HG02678 (cell line): ENCODE results near the gene BLTP1.
"Not testable (repeated sequence)": the region's sequence is repeated elsewhere in the genome, so short reads cannot be mapped to it uniquely, and the experiment has no call there.

Experiments
- ATAC-seq: cut with Tn5 transposase; IDR thresholded peaks from one replicate; pipeline ENCODE4 v1.9.1; 2021; ENCODE audit warnings: mild to moderate bottlenecking, moderate library complexity; ENCODE audit not compliant: unreplicated experiment

Gene BLTP1, protein sequence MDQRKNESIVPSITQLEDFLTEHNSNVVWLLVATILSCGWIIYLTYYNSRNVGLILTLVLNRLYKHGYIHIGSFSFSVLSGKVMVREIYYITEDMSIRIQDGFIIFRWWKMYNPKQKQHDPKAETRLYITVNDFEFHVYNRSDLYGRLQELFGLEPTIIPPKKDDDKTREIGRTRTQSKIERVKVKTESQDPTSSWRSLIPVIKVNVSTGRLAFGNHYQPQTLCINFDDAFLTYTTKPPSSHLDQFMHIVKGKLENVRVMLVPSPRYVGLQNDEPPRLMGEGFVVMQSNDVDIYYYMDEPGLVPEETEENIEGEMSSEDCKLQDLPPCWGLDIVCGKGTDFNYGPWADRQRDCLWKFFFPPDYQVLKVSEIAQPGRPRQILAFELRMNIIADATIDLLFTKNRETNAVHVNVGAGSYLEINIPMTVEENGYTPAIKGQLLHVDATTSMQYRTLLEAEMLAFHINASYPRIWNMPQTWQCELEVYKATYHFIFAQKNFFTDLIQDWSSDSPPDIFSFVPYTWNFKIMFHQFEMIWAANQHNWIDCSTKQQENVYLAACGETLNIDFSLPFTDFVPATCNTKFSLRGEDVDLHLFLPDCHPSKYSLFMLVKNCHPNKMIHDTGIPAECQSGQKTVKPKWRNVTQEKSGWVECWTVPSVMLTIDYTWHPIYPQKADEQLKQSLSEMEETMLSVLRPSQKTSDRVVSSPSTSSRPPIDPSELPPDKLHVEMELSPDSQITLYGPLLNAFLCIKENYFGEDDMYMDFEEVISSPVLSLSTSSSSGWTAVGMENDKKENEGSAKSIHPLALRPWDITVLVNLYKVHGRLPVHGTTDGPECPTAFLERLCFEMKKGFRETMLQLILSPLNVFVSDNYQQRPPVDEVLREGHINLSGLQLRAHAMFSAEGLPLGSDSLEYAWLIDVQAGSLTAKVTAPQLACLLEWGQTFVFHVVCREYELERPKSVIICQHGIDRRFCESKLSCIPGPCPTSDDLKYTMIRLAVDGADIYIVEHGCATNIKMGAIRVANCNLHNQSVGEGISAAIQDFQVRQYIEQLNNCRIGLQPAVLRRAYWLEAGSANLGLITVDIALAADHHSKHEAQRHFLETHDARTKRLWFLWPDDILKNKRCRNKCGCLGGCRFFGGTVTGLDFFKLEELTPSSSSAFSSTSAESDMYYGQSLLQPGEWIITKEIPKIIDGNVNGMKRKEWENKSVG (N-terminal part only)

DNA sequence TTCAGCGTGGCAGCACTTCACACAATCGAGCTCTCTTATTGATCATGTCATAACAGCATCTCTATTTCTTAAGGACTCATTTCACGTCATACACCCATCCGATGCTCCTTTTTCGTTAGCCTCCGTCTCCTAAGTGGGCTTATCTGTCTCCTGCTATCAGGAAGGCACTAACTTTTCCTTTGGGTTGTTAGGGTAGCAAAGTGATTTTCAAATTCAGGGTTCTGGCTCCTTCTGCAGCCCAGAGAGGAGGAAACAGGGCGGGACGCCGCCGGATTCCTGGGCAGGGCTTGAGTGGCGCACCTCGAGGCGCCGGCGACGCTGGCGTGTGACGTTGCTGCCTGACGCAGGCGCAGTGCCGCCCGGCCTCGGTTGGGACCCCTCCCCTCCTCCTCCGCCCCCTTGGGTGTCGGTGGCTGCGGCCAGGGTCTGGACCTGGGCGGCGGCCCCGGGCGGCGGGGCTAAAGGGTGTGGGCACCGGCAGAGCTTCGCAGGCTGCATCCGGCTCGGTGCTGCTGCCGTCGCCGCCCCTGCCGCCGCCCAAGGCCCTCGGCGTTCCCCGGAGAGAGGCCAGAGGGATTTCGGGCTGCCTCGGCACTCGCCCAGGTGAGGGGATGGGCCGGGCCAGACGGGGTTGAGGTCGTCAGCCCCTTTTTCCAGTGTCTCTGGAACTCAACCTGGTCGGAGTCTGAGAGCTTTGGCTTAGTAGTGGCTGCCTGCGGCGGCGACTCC is at the start of gene BLTP1:
Gene BLTP1 (plus strand): TSS at position 350 of the 729 bp plus-strand sequence. CDS start 18,317 bp downstream, outside the sequence.
- ATAC-seq, result peak; percentile 97

- ATAC-seq, result no peak
Observed at GRCh38 chr4:122104184-122104583, 47.9 kb upstream of the BLTP1 start.

DNA sequence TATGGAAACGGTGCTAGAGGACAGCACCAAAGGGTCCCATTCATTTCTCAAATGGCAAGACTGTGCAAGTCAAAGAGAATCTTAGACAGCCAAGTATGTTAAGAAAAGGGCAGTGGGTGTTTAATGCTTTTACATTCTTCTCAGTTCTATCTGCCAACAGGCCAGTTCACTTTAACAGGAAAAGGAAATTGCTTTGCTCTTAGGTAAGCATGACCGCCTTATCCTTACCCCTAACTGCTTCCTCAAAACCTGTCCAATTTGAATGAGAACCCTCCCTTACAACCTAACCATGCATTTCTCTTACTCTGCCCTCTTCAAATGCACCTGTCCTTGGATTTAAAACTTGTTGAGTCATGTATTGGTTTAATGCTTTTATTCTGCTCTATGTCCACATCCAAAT is 44.5 kb upstream of the BLTP1 start:
- ATAC-seq, result no peak

- ATAC-seq, result not testable (repeated sequence)
Observed at GRCh38 chr4:122110304-122110703, 41.8 kb upstream of the BLTP1 start.

DNA sequence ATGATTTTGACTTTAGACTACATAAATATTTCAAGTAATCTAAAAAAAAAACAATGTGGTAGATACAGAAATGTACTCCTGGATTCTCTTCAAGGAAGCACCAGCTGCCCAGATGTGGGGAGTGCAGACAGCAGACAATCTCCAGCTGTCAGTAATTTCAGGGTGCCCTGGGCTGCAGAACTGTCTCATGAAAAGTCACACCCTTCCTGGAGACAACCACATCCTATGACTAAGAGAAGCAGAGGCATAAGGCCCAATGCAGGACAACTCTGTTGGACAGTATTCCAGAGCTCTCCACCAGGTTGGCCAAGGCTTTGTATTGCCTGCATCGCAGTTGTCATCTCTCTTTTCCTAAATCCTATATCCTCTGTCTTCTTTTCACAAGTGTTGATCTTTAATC is 34.4 kb upstream of the BLTP1 start:
- no peak for ATAC-seq

DNA sequence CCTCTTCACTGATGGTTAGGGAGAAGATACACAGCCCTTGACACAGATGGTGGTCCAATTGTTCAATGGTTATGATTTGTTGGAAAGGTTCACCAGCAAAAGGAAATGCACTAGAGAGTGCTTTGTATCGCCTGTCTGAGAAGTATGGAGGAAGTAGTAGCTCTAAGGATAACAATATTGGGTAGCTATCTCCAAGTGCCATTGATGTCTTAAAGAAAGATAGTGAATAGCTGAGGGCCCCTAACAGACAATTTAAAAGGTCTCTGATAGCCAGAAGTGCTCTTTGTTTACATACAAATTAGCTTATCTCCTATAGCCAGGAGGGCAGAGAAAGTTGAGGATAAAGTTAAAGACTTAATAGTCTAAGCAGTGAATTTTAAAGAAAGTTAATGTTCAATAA is 33.9 kb upstream of the BLTP1 start:
- no peak for ATAC-seq

DNA sequence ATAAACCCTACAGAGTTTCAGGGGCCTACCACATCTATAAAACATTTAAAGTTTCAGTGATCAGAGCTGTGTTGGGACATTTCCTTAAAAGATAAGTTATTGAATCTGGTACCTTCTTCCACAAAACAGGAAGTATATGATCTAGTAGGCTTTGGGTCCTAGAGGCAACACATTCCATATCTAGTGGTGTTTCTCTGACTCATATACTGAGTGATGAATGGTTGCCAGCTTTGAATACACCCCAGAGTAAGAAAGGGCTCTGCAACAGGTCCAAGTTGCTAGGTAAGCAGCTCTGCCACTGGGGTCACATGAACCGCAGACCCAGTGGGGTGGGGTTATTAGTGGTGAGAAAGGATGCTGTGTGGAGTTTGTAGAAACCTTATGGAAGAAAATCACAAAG is 32.4 kb upstream of the BLTP1 start:
- ATAC-seq, result no peak

- no peak for ATAC-seq
Observed at GRCh38 chr4:122121593-122121992, 30.5 kb upstream of the BLTP1 start.

- ATAC-seq, result no peak
Observed at GRCh38 chr4:122122083-122122482, 30.0 kb upstream of the BLTP1 start.

DNA sequence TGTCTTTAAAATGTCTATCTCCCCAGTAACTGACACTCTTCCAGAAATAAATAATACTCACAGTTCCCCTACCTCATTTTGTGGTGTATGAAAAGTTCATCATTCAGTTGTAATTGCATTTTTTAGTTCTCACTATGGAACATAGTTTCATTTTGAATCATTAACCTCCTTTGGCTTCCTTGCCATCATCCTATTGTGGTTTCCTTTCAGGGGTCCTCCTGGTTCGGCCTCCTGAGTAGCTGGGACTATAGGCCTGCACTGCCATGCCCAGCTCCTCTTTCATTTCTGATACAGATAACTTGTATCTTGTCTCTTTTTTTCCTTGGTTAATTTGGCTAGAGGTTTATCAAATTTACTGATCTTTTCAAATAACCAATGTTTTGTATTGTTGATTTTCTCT is 23.1 kb upstream of the BLTP1 start:
- ATAC-seq, result no peak

DNA sequence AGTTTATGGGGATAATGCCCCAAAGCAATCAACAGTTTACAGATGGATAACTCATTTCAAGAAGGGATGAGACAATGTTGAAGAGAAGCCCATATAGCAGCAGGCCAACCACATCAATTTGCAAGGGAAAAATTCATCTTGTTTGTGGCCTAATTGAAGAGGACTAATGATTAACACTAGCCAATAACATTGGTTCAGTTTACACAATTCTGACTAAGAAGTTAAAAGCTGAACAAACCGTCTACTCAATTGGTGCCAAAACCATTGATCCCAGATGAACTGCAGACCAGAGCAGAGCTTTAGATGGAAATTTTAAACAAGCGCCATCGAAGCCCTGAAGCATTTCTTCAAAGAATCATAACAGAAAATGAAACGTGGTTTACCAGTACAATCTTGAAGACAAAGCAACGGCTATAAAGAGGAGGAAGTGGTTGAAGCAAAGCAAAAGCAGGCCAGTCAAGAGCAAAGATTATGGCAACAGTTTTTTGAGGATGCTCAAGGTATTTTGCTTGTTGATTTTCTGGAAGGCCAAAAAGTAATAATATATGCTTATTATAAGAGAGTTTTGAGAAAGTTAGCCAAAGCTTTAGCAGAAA is 20.5 kb upstream of the BLTP1 start:
- ATAC-seq, result peak; percentile 87

- no peak for ATAC-seq
Observed at GRCh38 chr4:122132891-122133290, 19.2 kb upstream of the BLTP1 start.

DNA sequence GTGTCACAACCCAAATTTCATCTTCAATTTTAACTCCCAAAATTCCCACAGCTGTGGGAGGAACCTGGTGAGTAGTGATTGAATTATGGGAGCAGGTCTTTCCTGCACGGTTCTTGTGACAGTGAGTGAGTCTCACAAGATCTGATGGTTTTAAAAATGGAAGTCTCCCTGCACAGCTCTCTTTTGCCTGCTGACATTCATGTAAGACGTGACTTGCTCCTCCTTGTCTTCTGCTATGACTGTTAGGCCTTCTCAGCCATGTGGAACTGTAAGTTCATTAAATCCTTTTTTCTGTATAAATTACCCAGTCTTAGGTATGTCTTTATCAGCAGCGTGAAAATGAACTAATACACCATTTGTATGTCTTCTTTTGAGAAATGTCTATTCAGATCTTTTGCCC is 13.0 kb upstream of the BLTP1 start:
- no peak for ATAC-seq

GRCh38 chr4:122140834-122141233 is 11.3 kb upstream of the BLTP1 start:
- no peak for ATAC-seq

DNA sequence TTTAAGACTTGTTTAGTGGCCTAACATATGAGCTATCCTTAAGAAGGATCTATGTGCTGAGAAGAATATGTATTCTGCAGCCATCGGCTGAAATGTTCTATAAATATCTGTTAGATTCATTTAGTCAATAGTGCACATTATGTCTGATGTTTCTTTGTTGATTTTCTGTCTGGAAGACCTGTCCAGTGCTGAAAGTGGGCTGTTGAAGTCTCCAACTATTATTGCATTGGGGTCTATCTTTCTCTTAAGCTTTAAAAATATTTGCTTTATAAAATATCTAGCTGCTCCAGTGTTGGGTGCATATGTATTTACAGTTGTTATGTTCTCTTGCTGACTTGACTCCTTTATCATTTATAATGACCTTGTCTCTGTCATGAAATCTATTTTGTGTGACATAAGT is 9.4 kb upstream of the BLTP1 start:
- ATAC-seq, result no peak

DNA sequence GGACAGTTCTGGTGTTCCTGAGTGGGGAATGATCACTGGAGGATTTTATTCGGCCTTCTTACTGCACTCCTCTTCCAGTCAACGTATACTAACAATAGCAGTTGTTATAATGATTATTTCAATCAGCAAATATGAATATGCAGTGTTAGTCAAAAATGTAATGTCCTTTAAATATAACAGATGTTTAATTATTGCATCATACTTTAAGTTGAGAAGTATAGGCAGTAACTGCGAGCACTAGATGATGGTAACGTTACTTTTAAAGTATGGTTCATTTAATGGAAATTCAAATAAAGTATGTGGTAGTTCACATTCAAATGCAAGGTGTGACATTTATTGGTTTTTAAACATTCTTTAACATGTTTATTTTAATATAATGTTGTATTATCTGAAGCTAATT is 5.5 kb upstream of the BLTP1 start:
- ATAC-seq, result no peak

- ATAC-seq, result no peak
Observed at GRCh38 chr4:122150931-122151330, 1.2 kb upstream of the BLTP1 start.

DNA sequence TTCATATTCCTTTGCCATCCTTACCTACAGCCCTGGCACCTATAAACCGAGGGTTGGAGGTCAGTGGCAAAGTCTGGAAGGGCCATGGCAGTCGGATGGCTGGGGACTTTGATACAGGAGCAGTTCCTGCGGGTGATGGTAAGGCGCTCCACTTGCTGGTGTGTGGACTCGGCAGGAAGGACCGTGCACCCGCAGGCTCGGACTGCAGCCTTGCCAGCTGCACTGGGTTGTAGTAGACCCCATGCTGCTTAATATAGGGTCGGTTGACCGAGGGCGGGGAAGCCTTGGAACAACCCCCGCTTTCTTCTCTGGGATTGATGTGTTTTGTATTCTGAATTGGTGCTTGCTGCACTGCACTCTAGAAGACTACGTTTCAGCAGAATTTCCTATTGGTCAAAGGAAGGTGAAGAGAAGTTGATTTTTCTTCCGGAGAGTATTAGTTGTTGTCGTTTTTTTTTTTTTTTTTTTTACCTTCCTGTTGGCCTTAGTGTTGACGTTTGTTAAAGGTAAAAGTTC is 638 bp downstream of the BLTP1 start:
- ATAC-seq, result peak; percentile 40

GRCh38 chr4:122156819-122157218 is 4.7 kb downstream of the BLTP1 start:
- ATAC-seq, result no peak

- no peak for ATAC-seq
Observed at GRCh38 chr4:122163301-122163700, 11.2 kb downstream of the BLTP1 start.
